HG03571 (cell line): Measurements from ENCODE around the gene TRIM62.
A peak's percentile ranks its signal among the peaks of the same experiment; 100 is the strongest.
"Not testable (repeated sequence)": the region's sequence is repeated elsewhere in the genome, so short reads cannot be mapped to it uniquely, and the experiment has no call there.

Source experiments
- ATAC-seq: cut with Tn5 transposase; IDR thresholded peaks from one replicate; pipeline ENCODE4 v1.9.1; 2021; ENCODE audit not compliant: unreplicated experiment

The TRIM62 gene

GRCh38 chr1:33140153-33141149 lies 41.4 kb downstream of the TRIM62 start:
- no peak for ATAC-seq

GRCh38 chr1:33137800-33138199 lies 44.0 kb downstream of the TRIM62 start:
- no peak for ATAC-seq

- ATAC-seq, result not testable (repeated sequence)
Measured at GRCh38 chr1:33136041-33136440, 45.8 kb downstream of the TRIM62 start.

- ATAC-seq, result no peak
Measured at GRCh38 chr1:33133478-33134105, 48.3 kb downstream of the TRIM62 start.

GRCh38 chr1:33132549-33132948 lies 49.3 kb downstream of the TRIM62 start:
- no peak for ATAC-seq

GRCh38 chr1:33131191-33131590 lies 50.7 kb downstream of the TRIM62 start:
- no peak for ATAC-seq

GRCh38 chr1:33130297-33130696 lies 51.5 kb downstream of the TRIM62 start:
- no peak for ATAC-seq

GRCh38 chr1:33128781-33129180 lies 53.1 kb downstream of the TRIM62 start:
- no peak for ATAC-seq

- ATAC-seq, result peak; percentile 89
Measured at GRCh38 chr1:33127001-33127823, 54.6 kb downstream of the TRIM62 start.

- ATAC-seq, result no peak
Measured at GRCh38 chr1:33126411-33127000, 55.3 kb downstream of the TRIM62 start.

GRCh38 chr1:33124647-33125046 lies 57.2 kb downstream of the TRIM62 start:
- ATAC-seq, result not testable (repeated sequence)

GRCh38 chr1:33123266-33123665 lies 58.6 kb downstream of the TRIM62 start:
- ATAC-seq, result no peak

GRCh38 chr1:33122483-33123178 lies 59.2 kb downstream of the TRIM62 start:
- ATAC-seq, result no peak

GRCh38 chr1:33121728-33122127 lies 60.1 kb downstream of the TRIM62 start:
- no peak for ATAC-seq

GRCh38 chr1:33120436-33121231 lies 61.2 kb downstream of the TRIM62 start:
- ATAC-seq, result peak; percentile 69

GRCh38 chr1:33119532-33120217 lies 62.2 kb downstream of the TRIM62 start:
- ATAC-seq, result no peak

- no peak for ATAC-seq
Measured at GRCh38 chr1:33119050-33119449, 62.8 kb downstream of the TRIM62 start.

GRCh38 chr1:33118274-33118673 lies 63.6 kb downstream of the TRIM62 start:
- ATAC-seq, result no peak
